Transverse colon (tissue), 4 donors: ENCODE results near the gene KRT38.

Experiments used
- EP300 ChIP-seq: sonication (generic); formaldehyde crosslinking; IDR thresholded peaks from one replicate; pipeline ENCODE4 v1.6.1; 2017; ENCODE audit warnings: antibody characterized with exemption, low read depth
- POLR2A ChIP-seq: fragments of 450-650 bp; IDR thresholded peaks from one replicate; pipeline ENCODE4 v1.6.1; 2016; ENCODE audit warnings: antibody characterized with exemption, mild to moderate bottlenecking, moderate library complexity
- POLR2AphosphoS5 ChIP-seq, 3 donors: sonication (generic); formaldehyde crosslinking; IDR thresholded peaks; one replicate each; pipeline ENCODE4 v1.6.1; 2016; ENCODE audit warnings: antibody characterized with exemption in 3 of 3
- TF ChIP-seq, protein P1 (sequence below), 5 experiments: fragments of 200-600 bp in 3 of 5; fragments of 450-650 bp in 2 of 5; sonication (generic) in 3 of 5; IDR thresholded peaks; 1 replicate in 2 of 5; 2 replicates in 3 of 5; pipeline ENCODE4 v1.5.1; 2016 to 2017; ENCODE audit warnings: antibody characterized with exemption in 5 of 5, inconsistent platforms in 3 of 5, mild to moderate bottlenecking in 2 of 5, moderate library complexity in 1 of 5

DNA sequence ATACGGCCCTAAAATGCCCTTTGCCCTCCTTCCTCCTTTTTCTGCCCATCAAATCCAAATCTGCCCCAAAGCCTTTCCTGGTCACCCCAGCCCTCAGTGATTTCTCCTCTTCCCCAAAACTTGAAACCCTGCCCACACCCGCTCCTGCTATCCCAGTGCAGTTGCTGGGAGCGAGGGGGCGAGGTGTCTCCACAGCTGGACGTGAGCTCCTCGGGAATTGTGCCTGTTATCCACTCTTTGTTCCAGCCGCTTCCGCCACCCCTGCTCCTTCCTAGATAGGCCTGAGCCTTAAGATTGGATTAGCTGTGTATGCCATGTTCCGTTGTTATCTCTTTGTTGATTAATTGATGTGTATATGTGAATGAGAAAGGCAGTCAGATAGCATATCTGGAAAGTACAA lies 42.7 kb upstream of the KRT38 start:
- TF ChIP-seq, protein P1, sequence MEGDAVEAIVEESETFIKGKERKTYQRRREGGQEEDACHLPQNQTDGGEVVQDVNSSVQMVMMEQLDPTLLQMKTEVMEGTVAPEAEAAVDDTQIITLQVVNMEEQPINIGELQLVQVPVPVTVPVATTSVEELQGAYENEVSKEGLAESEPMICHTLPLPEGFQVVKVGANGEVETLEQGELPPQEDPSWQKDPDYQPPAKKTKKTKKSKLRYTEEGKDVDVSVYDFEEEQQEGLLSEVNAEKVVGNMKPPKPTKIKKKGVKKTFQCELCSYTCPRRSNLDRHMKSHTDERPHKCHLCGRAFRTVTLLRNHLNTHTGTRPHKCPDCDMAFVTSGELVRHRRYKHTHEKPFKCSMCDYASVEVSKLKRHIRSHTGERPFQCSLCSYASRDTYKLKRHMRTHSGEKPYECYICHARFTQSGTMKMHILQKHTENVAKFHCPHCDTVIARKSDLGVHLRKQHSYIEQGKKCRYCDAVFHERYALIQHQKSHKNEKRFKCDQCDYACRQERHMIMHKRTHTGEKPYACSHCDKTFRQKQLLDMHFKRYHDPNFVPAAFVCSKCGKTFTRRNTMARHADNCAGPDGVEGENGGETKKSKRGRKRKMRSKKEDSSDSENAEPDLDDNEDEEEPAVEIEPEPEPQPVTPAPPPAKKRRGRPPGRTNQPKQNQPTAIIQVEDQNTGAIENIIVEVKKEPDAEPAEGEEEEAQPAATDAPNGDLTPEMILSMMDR (IDR thresholded peaks at IDR 0.05): no peak
- TF ChIP-seq EP300 (no peak), POLR2A (no peak), POLR2AphosphoS5 (IDR thresholded peaks at IDR 0.05) (no peak)
